ENCODE measurements around the gene CYP27A1.

The CYP27A1 gene

DNA sequence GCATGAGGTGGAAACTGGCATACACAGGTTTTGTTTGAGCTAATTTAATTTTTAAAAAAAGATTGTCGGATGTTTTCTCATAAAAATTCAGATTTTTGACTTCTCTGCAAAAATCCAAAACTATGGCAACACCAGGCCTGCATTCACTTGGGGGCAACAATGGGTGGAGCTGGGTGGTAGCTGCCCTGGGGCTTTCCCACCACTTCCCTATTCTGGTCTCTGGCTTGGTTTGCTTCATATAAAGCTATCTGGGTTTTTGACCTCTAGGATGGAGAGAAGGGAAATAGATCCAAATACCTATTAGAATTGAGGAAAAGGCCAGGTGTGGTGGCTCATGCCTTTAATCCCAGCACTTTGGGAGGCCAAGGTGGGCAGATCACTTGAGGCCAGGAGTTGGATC is 5.5 kb upstream of the CYP27A1 start:
- no peak for DNase-seq

DNA sequence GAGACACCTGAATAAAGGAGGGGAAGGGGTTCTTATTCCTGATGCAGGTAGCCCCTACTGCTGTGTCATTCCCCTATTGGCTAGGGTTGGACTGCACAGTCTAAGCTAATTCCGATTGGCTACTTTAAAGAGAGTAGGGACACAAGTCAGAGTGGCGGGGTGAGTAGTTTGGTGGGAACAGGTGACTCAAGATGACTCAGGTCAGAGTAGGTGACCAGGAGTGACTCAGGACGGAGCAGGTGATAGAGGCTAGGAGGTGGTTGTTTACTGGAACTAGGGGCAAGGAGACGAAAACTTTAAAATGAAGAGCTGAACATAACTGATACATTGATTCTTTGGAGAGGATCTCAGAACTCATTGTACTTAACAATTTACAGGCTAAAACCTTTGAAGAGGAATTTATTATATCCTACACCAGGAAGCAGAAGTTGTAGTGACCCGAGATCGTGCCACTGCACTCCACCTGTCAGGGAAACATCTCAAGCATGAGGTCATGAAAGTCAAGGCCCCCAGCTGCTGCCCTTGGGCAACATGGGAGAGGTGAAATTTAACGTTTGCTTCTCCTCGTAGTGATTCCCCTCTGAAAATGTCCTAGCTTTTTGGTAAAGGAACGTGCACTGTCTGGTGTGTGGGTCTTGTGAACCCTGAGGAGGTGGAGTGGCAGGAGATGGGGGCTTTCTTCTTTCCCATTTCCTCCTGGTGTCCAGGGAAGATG is 4.5 kb upstream of the CYP27A1 start:
- DNase-seq: no peak

DNA sequence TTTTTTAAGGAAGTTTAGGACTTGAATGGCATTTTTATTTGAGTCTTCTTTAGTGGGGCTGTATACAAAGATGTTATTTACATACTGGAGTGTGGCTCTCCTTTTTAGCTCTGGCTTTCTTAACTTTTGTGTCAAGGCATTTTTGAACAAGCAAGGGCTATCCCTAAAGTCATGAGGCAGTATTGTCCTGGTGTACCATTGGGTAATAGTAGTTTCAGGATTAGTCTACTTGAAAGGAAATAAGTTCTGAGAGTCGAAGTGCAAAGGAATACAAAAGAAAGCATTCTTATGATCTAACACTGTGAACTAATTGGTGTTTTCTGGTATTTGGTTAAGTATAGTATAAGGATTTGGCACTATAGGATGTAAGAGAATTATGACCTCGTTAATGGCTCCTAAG is 1.9 kb upstream of the CYP27A1 start:
- peak; percentile 2 for DNase-seq

DNA sequence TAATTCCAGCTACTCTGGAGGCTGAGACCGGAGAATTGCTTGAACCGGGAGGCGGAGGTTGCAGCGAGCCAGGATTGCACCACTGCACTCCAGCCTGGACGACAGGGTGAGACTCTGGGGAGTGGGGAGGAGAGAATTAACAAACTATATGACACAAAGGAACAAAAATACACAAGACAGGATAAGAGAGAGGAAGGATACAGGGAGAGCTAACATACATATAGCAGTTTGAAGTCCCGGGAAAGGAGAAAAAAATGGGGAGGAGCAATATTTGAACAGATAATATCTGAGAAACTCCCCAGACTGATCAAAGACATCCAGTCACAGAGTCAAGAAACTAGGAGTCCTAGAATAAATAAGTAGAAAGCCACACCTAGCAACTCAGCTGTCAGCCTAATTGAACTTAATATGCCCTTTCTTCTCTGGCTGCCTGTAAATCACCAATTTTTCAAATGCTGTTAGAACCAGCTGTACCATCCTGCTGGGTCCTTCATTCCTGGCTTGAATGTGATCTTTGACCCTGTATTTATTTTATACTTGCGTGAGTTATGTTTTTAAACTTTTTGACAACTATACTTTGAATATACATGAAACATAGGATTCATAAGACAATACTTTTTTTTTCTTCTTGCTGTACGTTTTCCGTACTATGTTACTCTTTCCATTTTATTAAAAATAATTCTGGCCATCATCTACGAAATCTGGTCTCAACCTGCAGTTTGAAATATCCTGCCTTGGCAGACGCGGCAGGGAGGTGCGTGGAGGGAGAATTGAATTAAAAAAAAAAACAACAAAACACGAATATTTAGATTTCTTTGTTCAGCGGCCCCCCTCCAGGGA is 876 bp upstream of the CYP27A1 start:
- DNase-seq: no peak

DNA sequence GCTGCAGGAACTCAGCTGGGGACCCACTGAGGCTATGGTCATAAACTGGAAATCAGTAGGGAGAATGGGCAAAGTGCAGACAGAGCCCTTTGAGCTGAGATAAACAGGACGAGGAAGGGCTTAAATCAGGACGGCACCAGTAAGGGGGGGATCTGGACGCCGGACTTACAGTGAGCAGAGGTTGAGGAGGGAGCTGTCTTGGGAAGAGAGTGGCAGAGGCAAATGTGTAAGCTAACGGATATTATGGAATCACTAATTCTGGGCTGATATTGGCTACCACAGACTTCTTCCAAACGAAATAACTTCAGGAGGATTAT is 539 bp downstream of the CYP27A1 start:
- no peak for DNase-seq

DNA sequence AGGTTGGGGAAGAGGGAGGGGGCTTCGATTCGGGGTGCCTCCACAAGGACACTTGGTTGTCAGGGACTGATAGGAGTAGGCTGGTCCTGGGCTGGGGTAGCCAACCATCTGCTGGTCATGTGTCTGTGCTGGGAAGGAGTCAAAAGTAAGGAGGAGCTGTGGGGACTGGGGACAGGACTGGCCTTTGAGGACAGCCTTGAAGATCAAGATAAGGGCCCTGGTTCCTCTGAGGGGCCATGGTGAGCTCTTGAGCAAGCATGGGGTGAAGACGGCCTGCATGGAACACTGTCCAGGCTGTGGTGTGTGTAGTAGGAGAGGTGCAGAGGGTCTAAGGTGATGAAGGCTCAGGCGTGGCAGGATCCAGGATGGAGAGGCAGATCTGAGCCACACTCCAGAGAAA is 1.7 kb downstream of the CYP27A1 start:
- no peak for DNase-seq

DNA sequence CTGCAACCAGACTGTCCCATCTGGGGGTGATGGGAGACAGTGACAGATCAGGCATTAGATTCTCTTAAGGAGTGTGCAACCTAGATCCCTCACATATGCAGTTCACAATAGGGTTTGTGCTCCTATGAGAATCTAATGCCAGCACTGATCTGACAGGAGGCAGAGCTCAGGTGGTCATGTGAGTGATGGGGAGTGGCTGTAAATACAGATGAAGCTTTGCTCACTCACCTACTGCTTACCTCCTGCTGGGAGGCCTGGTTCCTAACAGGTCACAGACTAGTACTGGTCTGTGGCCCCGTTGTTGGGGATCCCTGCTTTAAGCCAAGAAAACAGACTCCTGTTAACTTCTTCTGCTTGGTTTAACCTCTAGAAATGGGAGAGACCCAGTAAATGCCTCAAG is 3.2 kb downstream of the CYP27A1 start:
- no peak for DNase-seq

DNA sequence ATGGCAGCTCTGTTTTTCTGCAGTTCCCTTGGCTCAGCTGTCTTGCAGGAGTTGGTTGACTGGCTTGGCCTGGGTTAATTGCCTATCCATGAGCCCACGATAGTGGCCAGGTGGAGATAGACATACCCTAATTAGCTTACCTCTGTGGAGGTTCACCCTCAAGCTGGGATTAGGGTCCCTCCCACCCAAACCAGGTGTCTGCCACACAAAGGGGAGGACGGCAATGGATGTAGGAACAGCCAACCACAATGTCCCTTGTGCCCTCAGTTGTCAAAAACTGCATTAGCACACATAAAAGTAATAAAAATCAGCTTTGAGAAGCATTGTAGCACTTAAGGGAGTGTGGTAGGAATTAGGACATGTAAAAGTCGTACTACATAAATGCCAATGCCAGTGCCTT is 4.2 kb downstream of the CYP27A1 start:
- DNase-seq: no peak

DNA sequence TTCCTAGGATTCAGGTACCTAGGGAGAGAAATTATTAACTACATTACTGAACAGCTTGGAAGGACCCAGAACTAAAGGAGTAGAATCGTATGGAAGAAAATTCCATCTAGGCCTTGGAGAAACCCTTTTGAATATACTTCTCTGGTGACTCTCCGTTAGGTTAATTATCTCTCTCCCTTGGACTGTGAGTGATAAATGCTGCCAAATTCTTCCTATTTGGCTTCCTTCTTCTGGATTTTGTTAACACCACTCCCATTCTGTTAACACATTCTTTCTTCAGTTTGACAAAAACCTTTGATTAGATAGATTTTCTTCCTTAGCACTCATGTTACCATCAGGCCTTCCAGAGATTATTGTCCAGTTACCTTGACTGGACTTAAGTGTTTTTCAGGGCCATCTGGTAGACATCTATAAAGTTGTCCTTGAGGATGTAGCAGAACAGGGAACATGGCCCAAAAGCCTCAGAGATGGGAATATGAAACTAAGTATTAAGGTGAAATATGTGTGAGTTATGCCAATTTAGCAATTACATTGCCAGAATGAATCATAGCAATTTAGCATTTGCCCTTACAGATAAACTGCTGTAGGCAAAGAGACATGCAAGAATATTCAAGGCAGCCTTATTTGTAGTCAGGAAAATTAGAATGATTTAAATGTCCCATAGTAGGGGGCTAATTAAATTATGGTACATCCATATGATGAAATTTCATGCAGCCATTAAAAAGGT is 6.7 kb downstream of the CYP27A1 start:
- no peak for DNase-seq

DNA sequence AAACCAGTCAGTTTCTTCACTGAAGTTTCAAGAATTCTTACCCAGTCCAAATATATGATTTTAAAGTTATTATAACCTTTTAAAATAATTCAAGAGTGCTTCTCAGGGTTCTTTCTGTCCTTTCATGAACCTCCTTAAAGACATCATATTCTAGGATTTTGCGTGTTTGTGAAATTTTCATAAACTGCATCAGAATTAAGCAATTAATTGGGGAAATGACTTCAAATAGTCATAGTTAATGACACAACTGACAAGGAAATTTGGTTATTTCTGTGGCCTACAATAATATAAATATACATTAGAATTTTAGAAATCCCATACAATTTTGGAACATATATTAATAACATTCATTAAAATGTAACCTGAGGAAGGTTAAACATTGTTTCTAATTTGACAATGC is 10.5 kb downstream of the CYP27A1 start:
- no peak for DNase-seq

DNA sequence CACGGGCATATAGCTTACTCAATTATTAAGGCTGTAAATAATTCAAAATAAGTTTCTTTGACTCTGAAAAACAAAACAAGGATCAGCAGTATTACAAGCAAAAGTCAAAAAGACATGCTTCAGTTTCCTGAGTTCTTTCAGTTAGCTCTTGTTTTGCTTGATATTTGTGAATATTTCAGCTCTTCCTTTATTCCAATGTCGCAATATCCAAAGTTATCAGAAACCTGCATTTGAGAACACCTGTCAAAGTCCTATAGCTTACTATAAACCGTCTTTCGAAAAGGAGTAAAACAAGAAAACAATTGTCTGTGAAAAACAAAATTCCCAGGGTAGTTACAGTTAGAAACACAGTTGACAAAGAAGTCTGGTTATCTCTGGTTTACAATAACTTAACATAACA is 14.7 kb downstream of the CYP27A1 start:
- no peak for DNase-seq

DNA sequence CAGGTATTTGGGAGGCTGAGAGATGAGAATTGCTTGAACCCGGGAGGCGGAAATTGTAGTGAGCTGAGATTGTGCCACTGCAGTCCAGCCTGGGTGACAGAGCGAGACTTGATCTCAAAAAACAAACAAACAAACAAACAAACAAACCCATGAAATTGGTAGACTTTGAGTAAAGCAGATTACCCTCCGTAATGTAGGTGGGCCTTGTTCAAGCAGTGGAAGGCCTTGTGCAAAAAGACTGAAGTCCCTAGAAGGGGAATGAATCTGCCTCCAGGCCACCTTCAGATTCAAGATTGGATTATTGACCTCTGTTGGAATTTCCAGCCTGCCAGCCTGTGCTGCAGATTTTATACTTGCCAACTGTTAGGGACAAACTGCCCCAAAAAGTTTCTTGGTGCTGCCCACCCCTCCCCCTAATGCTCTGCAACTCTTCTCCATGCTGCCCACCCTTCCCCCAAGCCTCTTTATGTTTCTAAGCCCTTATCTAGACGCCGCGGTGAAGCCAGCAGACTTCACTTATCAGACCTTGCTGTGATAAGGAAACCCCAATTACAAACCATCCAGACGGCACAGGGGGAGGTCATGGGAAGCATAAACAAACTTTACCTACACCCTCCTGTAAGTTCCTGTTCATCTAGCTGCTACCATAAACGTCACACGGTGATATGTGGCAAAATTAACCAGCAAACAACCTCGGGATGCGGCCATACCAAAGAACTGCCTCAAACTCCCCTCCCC is 17.0 kb downstream of the CYP27A1 start:
- DNase-seq: no peak

DNA sequence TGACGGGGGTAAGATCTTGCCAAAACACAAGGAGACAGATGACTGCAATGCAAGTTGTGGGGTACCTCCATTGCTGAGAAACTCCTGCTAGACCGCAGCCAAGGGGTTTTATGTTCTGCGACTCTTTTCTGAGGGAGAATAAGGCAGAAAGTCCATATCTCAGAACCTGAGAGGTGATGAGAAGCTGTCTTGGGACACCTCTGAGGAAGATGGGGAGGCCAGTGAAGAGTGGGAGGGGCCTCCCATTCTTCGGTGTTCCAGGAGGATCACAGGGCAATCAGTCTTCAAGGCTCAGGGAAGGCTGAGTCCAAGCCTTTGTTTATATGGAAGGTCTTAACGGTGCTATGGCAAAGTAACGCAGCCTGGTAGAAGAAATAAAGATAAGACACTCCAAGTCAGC is 18.0 kb downstream of the CYP27A1 start:
- no peak for DNase-seq

DNA sequence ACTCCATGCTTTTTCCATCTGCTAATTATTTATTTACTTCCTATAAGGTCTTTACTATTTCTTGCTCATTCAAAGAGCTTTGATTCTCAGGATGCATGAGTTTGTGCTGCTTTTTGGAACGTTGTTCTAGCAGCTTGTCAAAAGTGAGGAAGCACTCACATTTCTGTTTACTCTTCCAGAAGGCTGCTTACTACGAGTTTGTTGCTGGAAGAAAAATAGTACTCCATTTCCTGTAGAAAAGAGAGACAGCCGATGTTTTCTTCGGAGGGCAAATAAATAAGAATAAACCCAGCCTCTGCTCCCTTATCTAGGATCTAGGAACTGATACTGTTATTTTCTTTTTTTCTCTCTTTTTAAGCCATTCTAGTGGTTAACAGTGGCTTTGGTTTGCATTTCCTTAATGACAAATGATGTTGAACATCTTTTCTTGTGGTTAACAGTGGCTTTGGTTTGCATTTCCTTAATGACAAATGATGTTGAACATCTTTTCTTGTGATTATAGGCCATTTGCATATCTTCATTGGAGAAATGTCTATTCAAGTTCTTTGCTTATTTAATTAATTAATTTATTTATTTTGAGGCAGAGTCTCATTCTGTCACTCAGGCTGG is 20.5 kb downstream of the CYP27A1 start:
- DNase-seq: peak; percentile 3

DNA sequence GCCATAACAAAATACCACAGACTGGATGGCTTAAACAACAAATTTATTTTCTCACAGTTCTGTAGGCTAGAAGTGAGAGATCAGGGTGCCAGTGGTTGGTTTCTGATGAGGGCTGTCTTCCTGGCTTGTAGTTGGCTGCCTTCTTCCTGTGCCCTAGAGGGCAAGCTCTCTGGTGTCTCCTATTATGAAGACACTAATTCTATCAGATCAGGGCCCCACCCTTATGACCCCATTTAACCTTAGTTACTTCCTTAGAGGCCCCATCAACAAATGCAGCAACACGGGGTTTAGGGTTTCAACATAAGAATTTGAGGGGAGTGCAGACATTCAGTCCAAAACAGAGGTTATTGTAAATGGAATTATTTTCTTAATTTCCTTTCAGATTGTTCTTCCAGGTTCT is 22.9 kb downstream of the CYP27A1 start:
- DNase-seq: no peak

DNA sequence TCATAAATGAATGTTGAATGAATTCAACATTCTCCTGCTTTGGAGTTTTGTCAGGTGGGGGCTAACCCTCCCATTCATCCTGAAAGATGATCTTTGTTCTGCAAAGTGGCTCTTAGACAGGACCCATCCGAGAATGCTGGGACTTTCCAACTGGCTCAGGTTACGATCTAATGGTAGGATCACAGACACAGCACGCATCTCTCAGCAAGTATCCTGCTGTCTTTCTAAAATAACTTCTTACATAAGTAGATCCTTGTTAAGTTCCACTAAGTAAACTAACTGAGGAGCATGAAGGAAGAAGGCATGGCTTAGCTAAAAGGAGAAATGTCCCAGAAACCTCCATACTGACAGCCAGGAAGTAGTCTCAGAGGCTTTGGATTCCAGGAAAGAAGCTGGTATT is 23.7 kb downstream of the CYP27A1 start:
- DNase-seq: no peak

DNA sequence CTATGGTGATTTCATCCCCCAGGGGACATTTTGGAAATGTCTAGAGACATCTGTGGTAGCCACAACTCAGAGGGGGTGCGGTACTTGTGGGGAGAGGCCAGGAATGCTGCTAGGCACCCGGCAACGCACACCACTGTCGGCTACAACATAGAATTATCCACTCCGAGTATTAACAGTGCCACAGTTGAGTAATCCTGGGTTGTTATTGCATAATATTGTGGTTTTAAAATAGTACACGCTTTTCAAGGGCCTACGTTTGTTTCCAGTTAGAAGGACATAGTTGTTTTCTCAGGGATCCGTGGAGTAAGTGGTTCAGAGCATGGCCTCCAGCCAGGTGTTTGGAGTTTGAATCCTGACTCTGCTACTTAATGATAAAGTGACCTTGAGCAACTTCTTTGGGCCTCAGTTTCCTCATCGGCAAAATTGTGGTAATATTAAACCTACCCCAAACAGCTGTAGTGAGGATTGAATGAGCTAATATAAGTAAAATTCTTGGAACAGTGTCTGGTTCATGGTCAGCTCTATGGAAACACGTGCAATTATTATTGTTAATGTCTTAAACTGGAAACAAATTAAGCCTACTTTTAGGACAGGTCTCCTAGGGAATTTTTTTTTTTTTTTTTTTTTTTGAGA is 24.5 kb downstream of the CYP27A1 start:
- DNase-seq: peak; percentile 13

DNA sequence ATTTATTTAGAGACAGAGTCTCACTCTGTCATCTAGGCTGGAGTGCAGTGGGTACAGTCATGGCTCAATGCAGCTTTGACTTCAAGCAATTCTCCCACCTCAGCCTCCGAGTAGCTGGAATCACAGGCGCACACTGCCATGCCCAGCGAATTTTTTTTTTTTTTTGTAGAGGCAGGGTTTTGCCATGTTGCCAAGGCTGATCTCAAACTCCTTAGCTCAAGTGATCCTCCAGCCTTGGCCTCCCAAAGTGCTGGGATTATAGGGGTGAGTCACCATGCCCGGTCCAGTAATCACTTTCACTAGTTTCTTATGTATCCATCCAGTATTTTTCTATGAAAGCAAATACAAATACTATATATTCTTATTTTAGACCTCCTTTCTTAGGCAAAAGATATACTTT is 25.7 kb downstream of the CYP27A1 start:
- no peak for DNase-seq

DNA sequence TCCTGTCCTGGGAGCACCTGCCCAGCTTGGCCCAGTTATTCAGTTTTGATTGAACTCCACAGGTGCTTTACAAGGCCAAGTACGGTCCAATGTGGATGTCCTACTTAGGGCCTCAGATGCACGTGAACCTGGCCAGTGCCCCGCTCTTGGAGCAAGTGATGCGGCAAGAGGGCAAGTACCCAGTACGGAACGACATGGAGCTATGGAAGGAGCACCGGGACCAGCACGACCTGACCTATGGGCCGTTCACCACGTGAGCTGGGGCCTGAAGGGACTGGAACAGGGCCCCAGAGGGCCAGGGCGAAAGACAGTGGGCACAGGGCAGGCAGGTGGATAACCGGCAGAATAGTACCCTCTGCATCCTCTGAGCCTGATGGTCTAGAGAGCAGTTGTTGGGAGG is 27.6 kb downstream of the CYP27A1 start:
- DNase-seq: no peak

DNA sequence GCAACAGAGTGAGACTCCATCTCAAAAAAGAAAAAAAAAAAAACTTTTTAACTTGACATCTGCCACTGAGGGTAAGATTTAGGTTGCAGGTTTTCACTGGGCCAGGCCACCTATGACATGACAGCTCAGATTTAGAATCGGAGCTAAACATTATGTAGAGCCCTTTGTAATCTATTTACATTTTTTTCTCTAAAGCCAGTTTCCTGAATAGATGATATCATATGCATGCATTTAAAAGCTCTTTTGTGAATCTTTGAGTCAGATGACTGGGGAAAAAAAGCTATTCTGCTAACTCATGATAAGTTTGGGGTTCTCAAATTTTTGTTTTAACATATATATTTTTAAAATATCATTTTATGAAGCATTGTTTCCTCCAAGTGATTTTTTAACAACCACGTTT is 28.3 kb downstream of the CYP27A1 start:
- no peak for DNase-seq

DNA sequence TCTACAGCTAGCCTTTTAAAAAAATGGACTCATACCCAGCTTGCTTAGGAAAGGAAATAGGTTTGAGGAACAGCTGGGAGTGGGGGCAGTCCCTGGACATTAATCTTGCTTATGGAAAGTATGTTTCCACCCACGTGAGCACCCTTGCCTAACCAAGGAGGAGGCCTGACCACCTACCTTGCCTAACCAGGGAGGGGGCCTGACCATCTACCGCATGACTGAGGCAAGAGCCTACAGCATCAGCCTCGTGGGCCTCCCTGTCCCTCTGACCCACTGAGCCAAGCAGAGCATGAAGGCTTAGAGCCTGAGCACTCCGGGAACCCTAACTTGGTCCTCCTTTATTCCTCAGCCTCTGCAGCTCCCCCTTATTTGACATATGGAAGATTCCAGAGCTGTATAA is 29.4 kb downstream of the CYP27A1 start:
- DNase-seq: no peak

DNA sequence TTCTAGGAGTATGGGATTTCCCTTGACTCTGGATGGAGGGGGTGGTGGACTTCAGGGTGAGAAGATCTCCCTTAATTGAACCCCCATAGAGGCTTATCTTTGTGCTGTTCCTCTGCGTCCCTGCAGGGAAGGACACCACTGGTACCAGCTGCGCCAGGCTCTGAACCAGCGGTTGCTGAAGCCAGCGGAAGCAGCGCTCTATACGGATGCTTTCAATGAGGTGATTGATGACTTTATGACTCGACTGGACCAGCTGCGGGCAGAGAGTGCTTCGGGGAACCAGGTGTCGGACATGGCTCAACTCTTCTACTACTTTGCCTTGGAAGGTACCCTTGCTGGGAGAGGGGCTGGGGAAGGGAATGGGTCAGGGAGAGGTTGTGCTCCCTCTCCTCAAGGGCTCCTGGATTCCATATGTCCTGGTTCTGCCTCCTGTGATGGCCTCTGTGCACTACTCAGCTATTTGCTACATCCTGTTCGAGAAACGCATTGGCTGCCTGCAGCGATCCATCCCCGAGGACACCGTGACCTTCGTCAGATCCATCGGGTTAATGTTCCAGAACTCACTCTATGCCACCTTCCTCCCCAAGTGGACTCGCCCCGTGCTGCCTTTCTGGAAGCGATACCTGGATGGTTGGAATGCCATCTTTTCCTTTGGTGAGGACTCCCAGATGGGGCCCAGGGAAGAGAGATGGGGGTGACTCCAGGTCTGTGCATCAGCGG is 30.3 kb downstream of the CYP27A1 start:
- no peak for DNase-seq

Data from activated CD4-positive, alpha-beta T cell treated with anti-CD3 and anti-CD28 coated beads, Interleukin-2, amount 50 U/mL, for 16 hours (primary cell).